Measurements from ENCODE around the gene KLHL40.

The KLHL40 gene

DNA sequence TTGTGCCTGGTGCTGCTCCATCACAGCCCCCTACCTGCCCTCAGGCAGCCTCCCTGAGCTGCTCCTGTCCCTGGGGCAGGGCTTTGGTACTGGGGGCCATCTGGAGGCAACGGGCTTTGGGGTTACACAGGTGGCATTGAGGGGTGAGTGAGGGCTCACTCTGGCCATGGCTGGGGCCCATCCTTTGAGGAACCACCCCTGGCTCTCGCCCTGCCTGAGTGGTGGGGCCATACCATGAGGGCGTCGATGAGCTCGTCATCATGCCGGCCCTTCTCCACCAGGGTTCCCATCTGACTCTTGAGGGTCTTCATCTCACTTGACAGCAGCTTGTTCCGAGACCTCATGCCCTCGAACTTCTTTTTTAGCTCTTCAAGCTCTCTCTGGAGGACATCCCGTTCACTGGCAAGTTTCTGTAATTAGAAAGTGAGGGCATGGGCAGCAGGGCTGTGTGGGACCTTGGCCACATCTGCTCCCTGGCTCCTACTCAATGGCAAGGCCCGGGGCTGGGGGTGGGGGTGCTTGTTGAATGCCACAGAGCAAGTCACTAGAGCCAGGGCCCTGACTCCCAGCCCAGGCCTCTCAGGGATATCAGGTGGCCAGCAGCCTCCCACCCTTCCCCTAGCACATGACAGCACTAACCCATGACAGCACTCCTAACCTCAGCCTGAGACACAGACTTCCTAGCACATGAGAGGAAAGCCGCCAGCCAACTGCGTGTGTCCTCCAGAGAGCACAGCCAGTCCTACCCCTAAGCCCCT is 54.2 kb downstream of the KLHL40 start:
- FAIRE-seq (no peak), DNase-seq (ENCODE audit: low spot score) (no peak)

DNA sequence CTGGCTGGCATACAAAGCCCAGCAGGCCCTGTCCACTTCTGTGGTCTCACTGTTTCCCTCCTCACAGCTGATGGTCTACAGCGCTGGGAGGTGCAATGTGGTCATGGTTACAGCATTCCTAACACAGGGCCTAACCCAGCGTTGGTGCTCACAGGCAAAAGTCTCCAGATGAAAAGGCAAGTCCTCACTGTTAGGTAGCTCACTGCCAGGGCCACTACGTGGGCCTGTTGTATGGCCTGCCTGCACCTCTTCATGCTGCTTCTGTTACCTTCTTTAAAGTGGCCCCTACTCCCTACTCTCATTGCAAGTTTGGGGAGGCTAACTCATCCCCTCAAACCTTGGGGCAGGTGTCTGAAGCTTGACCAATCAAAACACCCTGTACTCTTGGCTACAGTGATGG is 56.5 kb downstream of the KLHL40 start:
- no peak for DNase-seq (ENCODE audit: low spot score)
- no peak for FAIRE-seq

Measured in urothelium cell line (cell line).